ENCODE results near the gene LIPJ.

The LIPJ gene

GRCh38 chr10:88557256-88557655 is 29.3 kb upstream of the LIPJ start:
- DNase-seq (ENCODE audit: low read depth): no peak
- TF ChIP-seq, protein P1, sequence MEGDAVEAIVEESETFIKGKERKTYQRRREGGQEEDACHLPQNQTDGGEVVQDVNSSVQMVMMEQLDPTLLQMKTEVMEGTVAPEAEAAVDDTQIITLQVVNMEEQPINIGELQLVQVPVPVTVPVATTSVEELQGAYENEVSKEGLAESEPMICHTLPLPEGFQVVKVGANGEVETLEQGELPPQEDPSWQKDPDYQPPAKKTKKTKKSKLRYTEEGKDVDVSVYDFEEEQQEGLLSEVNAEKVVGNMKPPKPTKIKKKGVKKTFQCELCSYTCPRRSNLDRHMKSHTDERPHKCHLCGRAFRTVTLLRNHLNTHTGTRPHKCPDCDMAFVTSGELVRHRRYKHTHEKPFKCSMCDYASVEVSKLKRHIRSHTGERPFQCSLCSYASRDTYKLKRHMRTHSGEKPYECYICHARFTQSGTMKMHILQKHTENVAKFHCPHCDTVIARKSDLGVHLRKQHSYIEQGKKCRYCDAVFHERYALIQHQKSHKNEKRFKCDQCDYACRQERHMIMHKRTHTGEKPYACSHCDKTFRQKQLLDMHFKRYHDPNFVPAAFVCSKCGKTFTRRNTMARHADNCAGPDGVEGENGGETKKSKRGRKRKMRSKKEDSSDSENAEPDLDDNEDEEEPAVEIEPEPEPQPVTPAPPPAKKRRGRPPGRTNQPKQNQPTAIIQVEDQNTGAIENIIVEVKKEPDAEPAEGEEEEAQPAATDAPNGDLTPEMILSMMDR (IDR thresholded peaks at IDR 0.05; ENCODE audit: low read depth, low read length, missing control alignments): no peak

DNA sequence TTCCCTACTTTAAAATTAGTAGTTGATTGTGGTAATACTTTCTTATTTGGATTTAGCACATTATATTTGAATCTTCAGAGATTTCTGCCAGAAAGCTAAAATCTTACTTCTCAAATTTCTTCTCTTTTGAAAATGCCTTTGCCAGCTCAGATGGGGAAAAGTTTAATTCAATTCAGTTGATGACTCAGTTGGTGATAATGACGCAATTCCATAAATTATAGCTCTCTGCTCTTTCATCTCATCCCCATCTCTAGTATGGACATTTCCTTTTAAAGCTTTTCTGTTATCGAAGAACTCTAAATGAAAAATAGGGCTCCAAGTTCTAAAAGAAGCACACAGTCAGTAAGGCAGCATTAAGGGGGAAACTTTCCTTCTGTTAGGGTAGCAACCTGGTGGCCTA is 28.9 kb upstream of the LIPJ start:
- DNase-seq (ENCODE audit: low read depth): no peak
- TF ChIP-seq, protein P1 (IDR thresholded peaks at IDR 0.05; ENCODE audit: low read depth, low read length, missing control alignments): no peak
- no peak overlapping the region for H3K4me3 ChIP-seq (ENCODE audit: low read depth, low read length)

More at GRCh38 chr10:88557256-88557655, 29.3 kb upstream of the LIPJ start:
- H3K4me3 ChIP-seq (ENCODE audit: low read depth, low read length): no peak overlapping the region

- no peak for DNase-seq (ENCODE audit: low read depth)
- TF ChIP-seq, protein P1 (IDR thresholded peaks at IDR 0.05; ENCODE audit: low read depth, low read length, missing control alignments): no peak
- no peak overlapping the region for H3K4me3 ChIP-seq (ENCODE audit: low read depth, low read length)
These were observed 24.4 kb upstream of the LIPJ start for GRCh38 chr10:88562152-88562551.

- no peak overlapping the region for H3K4me3 ChIP-seq (ENCODE audit: low read depth, low read length)
- TF ChIP-seq, protein P1 (IDR thresholded peaks at IDR 0.05; ENCODE audit: low read depth, low read length, missing control alignments): peak; percentile 25
- no peak for DNase-seq (ENCODE audit: low read depth)
These were observed 21.5 kb upstream of the LIPJ start for GRCh38 chr10:88565072-88565471.

DNA sequence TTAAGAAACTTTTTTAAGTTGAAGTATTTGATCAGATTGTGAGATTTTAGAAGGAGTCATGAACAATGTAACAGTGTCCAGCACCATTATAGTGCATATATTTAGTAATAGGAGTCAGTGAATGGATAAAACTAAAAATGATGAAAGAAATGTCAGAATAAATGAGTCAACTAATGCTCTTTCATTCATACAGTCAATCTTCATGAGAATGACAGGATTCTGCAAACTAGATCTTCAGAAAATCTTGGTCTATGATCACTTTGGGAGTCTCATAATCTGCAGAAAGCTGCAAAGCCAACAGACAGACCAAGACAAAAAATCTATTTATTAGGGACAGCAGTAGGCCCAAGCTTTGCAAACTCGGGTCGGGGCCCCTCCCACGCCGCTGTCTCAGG is 4.2 kb upstream of the LIPJ start:
- peak overlapping the region; percentile 62; the same call in 1 of the 2 replicates for H3K4me3 ChIP-seq (ENCODE audit: low read depth, low read length)
- DNase-seq (ENCODE audit: low read depth): no peak
- TF ChIP-seq, protein P1 (IDR thresholded peaks at IDR 0.05; ENCODE audit: low read depth, low read length, missing control alignments): no peak

DNA sequence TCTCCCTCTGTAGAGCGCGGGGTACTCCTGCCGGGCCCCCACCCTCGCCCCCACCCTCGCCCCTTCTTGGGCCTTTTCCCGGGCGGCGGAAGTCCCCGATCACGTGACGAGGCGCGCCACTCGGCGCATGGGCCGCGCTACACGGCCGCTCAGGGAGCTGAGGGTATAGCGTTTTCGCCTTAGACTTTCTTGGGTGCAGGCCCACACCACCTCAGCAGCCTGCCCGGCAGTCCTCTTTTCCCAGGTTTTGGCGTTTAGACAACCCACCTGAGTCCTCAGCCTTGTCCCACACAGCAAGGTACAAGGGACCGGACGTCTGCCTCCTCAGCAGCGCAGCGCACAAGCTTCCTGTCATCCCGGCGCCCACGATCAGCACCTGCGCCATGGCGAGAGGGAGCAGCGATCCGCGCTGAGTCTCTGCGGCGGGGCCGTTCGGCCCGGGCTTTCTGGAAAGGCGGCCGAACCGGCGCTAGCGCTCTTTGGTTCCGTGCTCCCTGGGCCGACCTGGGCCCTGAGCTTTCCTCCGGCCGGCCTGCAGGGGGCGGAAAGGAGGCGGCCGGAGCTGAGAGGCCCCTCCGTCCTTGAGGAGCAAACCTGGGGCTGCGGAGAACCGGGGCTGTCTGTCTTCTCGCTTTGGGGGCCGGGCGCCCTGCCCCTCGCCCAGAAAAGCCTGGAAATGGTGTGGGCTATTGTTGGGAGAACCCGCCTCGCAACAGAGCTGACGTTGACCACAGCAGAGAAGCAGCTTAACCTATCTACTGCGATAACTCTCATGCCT is 3.6 kb upstream of the LIPJ start, which contains the start of gene RNLS:
Gene RNLS (minus strand): TSS at position 513 of the 778 bp plus-strand sequence.
- H3K4me3 ChIP-seq (ENCODE audit: low read depth, low read length): peak within 1 kb of the TSS; percentile 62
- DNase-seq (ENCODE audit: low read depth): peak; percentile 42
- TF ChIP-seq, protein P1 (IDR thresholded peaks at IDR 0.05; ENCODE audit: low read depth, low read length, missing control alignments): peak; percentile 83

DNA sequence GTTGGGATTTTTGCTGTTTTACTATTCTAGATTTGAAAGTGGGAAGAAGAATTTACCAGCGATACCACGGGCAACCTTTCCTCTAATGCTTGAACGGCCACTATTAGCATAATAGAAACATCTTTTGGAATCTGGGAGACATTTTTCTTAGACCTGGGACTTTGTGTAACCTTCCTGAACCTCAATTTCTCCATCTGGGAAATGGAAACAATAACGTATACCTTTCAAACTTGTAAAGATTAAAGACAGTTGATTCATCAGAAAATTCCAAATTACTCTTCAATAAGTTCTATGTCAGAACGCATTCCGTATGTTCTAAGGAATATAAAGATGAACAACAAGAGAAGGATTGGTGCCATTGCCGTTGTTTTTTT is 3.0 kb upstream of the LIPJ start:
- peak overlapping the region; percentile 62 for H3K4me3 ChIP-seq (ENCODE audit: low read depth, low read length)
- no peak for DNase-seq (ENCODE audit: low read depth)
- TF ChIP-seq, protein P1 (IDR thresholded peaks at IDR 0.05; ENCODE audit: low read depth, low read length, missing control alignments): no peak

All from GM12864 (cell line).